H1 (cell line): ENCODE measurements around the gene TSFM. TPM values are rescaled to one million over a fixed set of nuclear protein-coding genes. Genes with fewer than 3 reads are reported as not detected.

Experiments
- CTCF ChIA-PET: fragments of 300-600 bp; sonication (Branson Sonifier 250); formaldehyde crosslinking; loops from one replicate; lab custom pipeline; 2021; ENCODE audit not compliant: partially characterized antibody; lab: Charles Lee
- POLR2A ChIA-PET: fragments of 300-600 bp; sonication (Branson Sonifier 250); formaldehyde crosslinking; loops from one replicate; lab custom pipeline; 2021; ENCODE audit warnings: inconsistent platforms; ENCODE audit not compliant: partially characterized antibody; lab: Charles Lee
- DNase-seq, 2 experiments: peaks; one replicate each; pipeline versions ENCODE4 v3.0.0 to v3.0.0-alpha.2; 2010 to 2022; ENCODE audit warnings: low spot score in 2 of 2, low read depth in 1 of 2, mixed read lengths in 1 of 2
- FAIRE-seq: peaks from 2 replicates; lab custom pipeline; 2011; peaks lifted over from hg19 to GRCh38; lab: Jason Lieb, UNC
- H2AFZ ChIP-seq: 2 replicates; pipeline ENCODE4 v1.8.1; 2012; ENCODE audit warnings: low read length, inconsistent platforms
- H2AK5ac ChIP-seq: 2 replicates; pipeline ENCODE4 v1.6.1; 2013; ENCODE audit warnings: low read depth, low read length
- H2BK120ac ChIP-seq: replicated peaks from 2 replicates; pipeline ENCODE3; 2013; ENCODE audit warnings: low read depth, low read length, inconsistent platforms
- H2BK12ac ChIP-seq: 2 replicates; pipeline ENCODE4 v1.6.1; 2013; ENCODE audit warnings: low read depth, low read length
- H2BK15ac ChIP-seq: 2 replicates; pipeline ENCODE4 v1.6.1; 2013; ENCODE audit warnings: low read length
- H2BK20ac ChIP-seq: 2 replicates; pipeline ENCODE4 v1.6.1; 2013; ENCODE audit warnings: low read length
- H2BK5ac ChIP-seq: 2 replicates; pipeline ENCODE4 v1.6.1; 2013; ENCODE audit warnings: low read depth, low read length
- H3K14ac ChIP-seq: 2 replicates; pipeline ENCODE4 v1.6.1; 2013; ENCODE audit warnings: inconsistent platforms; ENCODE audit not compliant: insufficient read length
- H3K18ac ChIP-seq: 2 replicates; pipeline ENCODE4 v1.6.1; 2013; ENCODE audit warnings: low read length; ENCODE audit errors: extremely low read depth
- H3K23ac ChIP-seq: 2 replicates; pipeline ENCODE4 v1.6.1; 2013; ENCODE audit warnings: inconsistent platforms; ENCODE audit not compliant: insufficient read length
- H3K23me2 ChIP-seq: 2 replicates; pipeline ENCODE4 v1.6.1; 2013; ENCODE audit warnings: low read depth, low read length
- H3K27ac ChIP-seq: 2 replicates; pipeline ENCODE4 v1.6.1; 2011; ENCODE audit warnings: low read depth, low read length, inconsistent platforms
- H3K27me3 ChIP-seq, 4 experiments: replicated peaks in 1 of 4; 1 replicate in 1 of 4; 2 replicates in 3 of 4; pipeline versions ENCODE4 v1.6.1 to v1.8.1; 2011 to 2013; ENCODE audit warnings: low read length in 3 of 4, mild to moderate bottlenecking in 3 of 4, inconsistent platforms in 2 of 4, mixed read lengths in 2 of 4, moderate library complexity in 1 of 4; ENCODE audit not compliant: control insufficient read depth in 3 of 4, insufficient read depth in 3 of 4; ENCODE audit errors: extremely low read depth in 1 of 4
- H3K36me3 ChIP-seq, 4 experiments: 2 replicates each; pipeline versions ENCODE4 v1.6.1 to v1.8.1; 2011 to 2013; ENCODE audit warnings: mild to moderate bottlenecking in 4 of 4, low read length in 3 of 4, moderate library complexity in 2 of 4, control low read depth in 1 of 4, inconsistent platforms in 1 of 4; ENCODE audit not compliant: insufficient read depth in 4 of 4, control insufficient read depth in 2 of 4
- H3K4ac ChIP-seq: replicated peaks from 2 replicates; pipeline ENCODE3; 2013; ENCODE audit warnings: low read length, low read depth, mixed read lengths, inconsistent platforms; ENCODE audit not compliant: insufficient read length
- H3K4me1 ChIP-seq, 4 experiments: replicated peaks in 1 of 4; 1 replicate in 1 of 4; 2 replicates in 3 of 4; pipeline versions ENCODE4 v1.6.1 to v1.8.1; 2011 to 2013; ENCODE audit warnings: low read length in 3 of 4, inconsistent platforms in 2 of 4, mixed read lengths in 1 of 4; ENCODE audit not compliant: insufficient read depth in 4 of 4, control insufficient read depth in 3 of 4
- H3K4me2 ChIP-seq, 2 experiments: 2 replicates each; pipeline versions ENCODE4 v1.6.1 to v1.8.1; 2011 to 2013; ENCODE audit warnings: low read depth in 2 of 2, low read length in 2 of 2, control low read depth in 1 of 2, inconsistent platforms in 1 of 2, mild to moderate bottlenecking in 1 of 2; ENCODE audit not compliant: insufficient read depth in 1 of 2
- H3K4me3 ChIP-seq, 4 experiments: fragments of 200-600, 300-600 bp in 1 of 4; sonication (generic), shearing (Covaris generic), sonication (Bioruptor Twin) in 1 of 4; 2 replicates each; pipeline versions ENCODE4 v1.5.1 to v1.8.1; 2011 to 2016; ENCODE audit warnings: low read length in 4 of 4, low read depth in 3 of 4, control low read depth in 2 of 4, inconsistent platforms in 2 of 4, mild to moderate bottlenecking in 2 of 4, mixed read lengths in 1 of 4, moderate library complexity in 1 of 4; ENCODE audit not compliant: insufficient read depth in 2 of 4; ENCODE audit errors: extremely low read depth in 1 of 4
- H3K56ac ChIP-seq: replicated peaks from 2 replicates; pipeline ENCODE3; 2013; ENCODE audit warnings: low read depth, mild to moderate bottlenecking, mixed read lengths, low read length, inconsistent platforms; ENCODE audit not compliant: insufficient read length
- H3K79me1 ChIP-seq: 2 replicates; pipeline ENCODE4 v1.6.1; 2013; ENCODE audit warnings: low read depth, low read length, control low read depth
- H3K79me2 ChIP-seq, 2 experiments: 2 replicates each; pipeline versions ENCODE4 v1.6.1 to v1.8.1; 2012 to 2013; ENCODE audit warnings: low read length in 2 of 2, mild to moderate bottlenecking in 2 of 2, inconsistent platforms in 1 of 2; ENCODE audit not compliant: insufficient read depth in 2 of 2, control insufficient read depth in 1 of 2
- H3K9ac ChIP-seq, 4 experiments: replicated peaks in 1 of 4; 1 replicate in 1 of 4; 2 replicates in 3 of 4; pipeline versions ENCODE4 v1.6.1 to v1.8.1; 2011 to 2013; ENCODE audit warnings: low read depth in 3 of 4, low read length in 3 of 4, control low read depth in 2 of 4, mild to moderate bottlenecking in 2 of 4, moderate library complexity in 2 of 4, inconsistent platforms in 1 of 4; ENCODE audit errors: extremely low read depth in 1 of 4
- H3K9me3 ChIP-seq, 2 experiments: 2 replicates each; pipeline versions ENCODE4 v1.6.1 to v1.8.1; 2012 to 2013; ENCODE audit warnings: mild to moderate bottlenecking in 2 of 2, moderate library complexity in 2 of 2, control low read depth in 1 of 2, inconsistent platforms in 1 of 2, low read depth in 1 of 2, low read length in 1 of 2, mixed read lengths in 1 of 2; ENCODE audit not compliant: insufficient read depth in 2 of 2
- H4K20me1 ChIP-seq, 2 experiments: replicated peaks in 1 of 2; 2 replicates each; pipeline versions ENCODE3 to v1.8.1; 2011 to 2013; ENCODE audit warnings: inconsistent platforms in 2 of 2, low read length in 2 of 2, mild to moderate bottlenecking in 1 of 2; ENCODE audit not compliant: insufficient read depth in 2 of 2, control insufficient read depth in 1 of 2
- H4K5ac ChIP-seq: 2 replicates; pipeline ENCODE4 v1.6.1; 2013; ENCODE audit warnings: low read length, low read depth, mixed read lengths, inconsistent platforms; ENCODE audit not compliant: insufficient read length
- H4K8ac ChIP-seq: 2 replicates; pipeline ENCODE4 v1.8.0; 2013; ENCODE audit warnings: mild to moderate bottlenecking, moderate library complexity, low read length, inconsistent platforms; ENCODE audit not compliant: insufficient read depth; ENCODE audit errors: extremely low read depth
- H4K91ac ChIP-seq: replicated peaks from 2 replicates; pipeline ENCODE3; 2013; ENCODE audit warnings: low read length, mixed read lengths, inconsistent platforms; ENCODE audit not compliant: insufficient read length
- BRCA1 ChIP-seq: IDR thresholded peaks from 2 replicates; pipeline ENCODE4 v1.6.1; 2012; ENCODE audit warnings: low read depth, low read length, improper control_type of control experiment
- CEBPB ChIP-seq: IDR thresholded peaks from 2 replicates; pipeline ENCODE4 v1.6.1; 2012; ENCODE audit warnings: low read depth, low read length
- CTBP2 ChIP-seq: IDR thresholded peaks from 2 replicates; pipeline ENCODE4 v1.7.0; 2011; ENCODE audit warnings: borderline replicate concordance, mild to moderate bottlenecking, moderate library complexity, mixed read lengths, low read length; ENCODE audit not compliant: insufficient read depth, insufficient read length
- EGR1 ChIP-seq: IDR thresholded peaks from 2 replicates; pipeline ENCODE4 v1.6.1; 2011; ENCODE audit warnings: low read depth, low read length, borderline replicate concordance
- GABPA ChIP-seq: IDR thresholded peaks from 2 replicates; pipeline ENCODE4 v1.6.1; 2011; ENCODE audit warnings: mild to moderate bottlenecking, low read length, moderate library complexity, borderline replicate concordance; ENCODE audit not compliant: insufficient read depth
- KDM1A ChIP-seq: fragments of 200-600, 300-600 bp; sonication (generic); IDR thresholded peaks from 2 replicates; pipeline ENCODE4 v1.7.1; 2016; ENCODE audit warnings: mild to moderate bottlenecking, low read length, borderline replicate concordance
- MAFK ChIP-seq: IDR thresholded peaks from 2 replicates; pipeline ENCODE4 v1.6.1; 2012; ENCODE audit warnings: low read depth, mild to moderate bottlenecking, improper control_type of control experiment, low read length
- NRF1 ChIP-seq: IDR thresholded peaks from 2 replicates; pipeline ENCODE4 v1.6.1; 2011; ENCODE audit warnings: mild to moderate bottlenecking, low read depth, low read length, improper control_type of control experiment
- RNF2 ChIP-seq: fragments of 200-900, 300-1000 bp; sonication (generic); IDR thresholded peaks from 2 replicates; pipeline ENCODE4 v1.7.1; 2016; ENCODE audit warnings: borderline replicate concordance, low read depth, mild to moderate bottlenecking, antibody characterized with exemption, low read length; ENCODE audit not compliant: poor library complexity, severe bottlenecking; ENCODE audit errors: missing control alignments
- SAP30 ChIP-seq: fragments of 300-600 bp; sonication (generic); IDR thresholded peaks from 2 replicates; pipeline ENCODE4 v1.7.1; 2012; ENCODE audit warnings: low read length, moderate library complexity, mild to moderate bottlenecking, inconsistent platforms; ENCODE audit not compliant: insufficient read depth, insufficient replicate concordance
- SIRT6 ChIP-seq: IDR thresholded peaks from one replicate; pipeline ENCODE4 v1.7.1; 2012; ENCODE audit warnings: low read length, inconsistent platforms
- WGBS, 2 experiments: shearing (Covaris generic) in 1 of 2; methylation state at CpG; one replicate each; pipeline versions ENCODE4 v1.1.6 to v1.1.7; 2013 to 2015; ENCODE audit warnings: low lambda C conversion rate in 2 of 2, mixed read lengths in 2 of 2, inconsistent platforms in 1 of 2, low coverage in 1 of 2, missing lambda C conversion rate in 1 of 2; ENCODE audit not compliant: insufficient replicate concordance in 2 of 2, insufficient coverage in 1 of 2, insufficient read length in 1 of 2; ENCODE audit errors: extremely low coverage in 1 of 2, missing lambda C conversion rate in 1 of 2; 5-methylcytosine and 5-hydroxymethylcytosine counted together
- polyA plus RNA-seq, 7 experiments: library from polyadenylated mRNA; depleted of rRNA in 3 of 7; stranded (reverse) in 5 of 7; unstranded in 2 of 7; fragments of >200 nt in 5 of 7; fragments of 200-250 nt in 2 of 7; gene quantifications; 1 replicate in 5 of 7; 2 replicates in 1 of 7; 4 replicates in 1 of 7; pipeline versions ENCODE4 v1.2.1 to v1.2.3, GENCODE V29; 2011 to 2013; ENCODE audit warnings: missing spikeins in 2 of 7, mixed read lengths in 2 of 7
- total RNA-seq: library from RNA; stranded (reverse); fragmentation: NEBNext Ultra II Directional; extraction: Animal tissue kit (Norgen Biotek cat#: 25700); gene quantifications from 2 replicates; pipeline ENCODE4 v1.2.1, GENCODE V29; 2021
- TF ChIP-seq, protein P1 (sequence below): IDR thresholded peaks from 2 replicates; pipeline ENCODE4 v1.6.1; 2012; ENCODE audit warnings: inconsistent platforms
- TF ChIP-seq, protein P2 (sequence below): IDR thresholded peaks from 2 replicates; pipeline ENCODE4 v1.6.1; 2011; ENCODE audit warnings: low read length, improper control_type of control experiment

The TSFM gene
- total and polyA plus RNA-seq, 2 of the 8 experiments (the other 6 are each of a cell fraction or from before 2014, with no cell fraction given), result 17.4 to 49.8 TPM

DNA sequence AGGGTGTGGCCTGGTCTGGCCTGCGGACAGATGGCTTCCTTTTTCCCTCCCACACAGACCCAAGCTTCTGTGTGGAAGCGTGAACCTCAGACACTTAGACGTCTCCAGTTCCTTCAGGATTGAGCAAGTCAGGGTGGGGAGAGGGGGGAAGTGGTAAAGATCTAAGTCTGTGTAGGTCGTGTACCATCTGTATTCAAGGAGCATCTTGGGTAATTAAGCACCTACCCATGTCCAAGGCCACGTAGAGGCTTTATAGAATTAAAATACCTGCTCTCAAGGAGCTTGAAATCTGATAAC, 34.2 kb downstream of the TSFM start:
- H2BK5ac ChIP-seq, result no peak overlapping the region
- no peak overlapping the region for H2BK20ac ChIP-seq
- H3K27ac ChIP-seq, result no peak overlapping the region
- WGBS, 2 experiments, result 87% methylated on average over 5 of the region's 5 CpGs; no CpG with 5 or more reads in 1 of the 2 experiments
- no peaks in the 10 kb centered on the region for H3K27me3 ChIP-seq
- H3K23me2 ChIP-seq, result no peaks in the 10 kb centered on the region
- no peak overlapping the region for H4K91ac ChIP-seq
- no peak overlapping the region for H3K4ac ChIP-seq
- peaks cover 0 to 2% of the 10 kb centered on the region in 2 experiments for H4K20me1 ChIP-seq
- ChIA-PET POLR2A (interaction anchor here (1.2 to 9.6 kb wide), 6 partner anchors 13 to 36 kb away, joined by 3 to 71 read pairs (median 15); partner anchors contain the start of gene CTDSP2), CTCF (interaction anchor here (0.6 to 10.4 kb wide), 7 partner anchors 9 to 95 kb away, joined by 3 to 146 read pairs (median 7); partner anchors contain the start of genes CTDSP2 and TSFM)
- no peak overlapping the region for H3K9ac ChIP-seq
- no peak overlapping the region for H3K56ac ChIP-seq
- DNase-seq (no peak), FAIRE-seq (no peak)
- H3K14ac ChIP-seq, result no peak overlapping the region
- H3K4me3 ChIP-seq, result no peak overlapping the region
- no peak overlapping the region for H2BK120ac ChIP-seq
- H3K4me1 ChIP-seq, result no peaks in the 10 kb centered on the region
- no peak overlapping the region for H3K4me2 ChIP-seq
- no peak overlapping the region for H2AFZ ChIP-seq
- no peak overlapping the region for H2BK15ac ChIP-seq
- no peak overlapping the region for H2BK12ac ChIP-seq
- H3K18ac ChIP-seq, result no peak overlapping the region
- no peak overlapping the region for H4K8ac ChIP-seq
- H4K5ac ChIP-seq, result no peak overlapping the region
- H2AK5ac ChIP-seq, result no peak overlapping the region
- H3K9me3 ChIP-seq, result no peaks in the 10 kb centered on the region
- no peak overlapping the region for H3K23ac ChIP-seq
- H3K79me2 ChIP-seq, result no peaks in the 10 kb centered on the region
- H3K79me1 ChIP-seq, result no peaks in the 10 kb centered on the region
- H3K36me3 ChIP-seq, result peaks cover 0 to 3% (median 0%) of the 10 kb centered on the region in 4 experiments; a peak in 3 of 8 replicates
- TF ChIP-seq BRCA1 (no peak), NRF1 (no peak), CTBP2 (no peak), SIRT6 (no peak), GABPA (no peak), RNF2 (no peak), CEBPB (no peak), EGR1 (no peak), MAFK (no peak), KDM1A (no peak), SAP30 (no peak)
- TF ChIP-seq, protein P1, sequence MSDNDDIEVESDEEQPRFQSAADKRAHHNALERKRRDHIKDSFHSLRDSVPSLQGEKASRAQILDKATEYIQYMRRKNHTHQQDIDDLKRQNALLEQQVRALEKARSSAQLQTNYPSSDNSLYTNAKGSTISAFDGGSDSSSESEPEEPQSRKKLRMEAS, result no peak
- TF ChIP-seq, protein P2, sequence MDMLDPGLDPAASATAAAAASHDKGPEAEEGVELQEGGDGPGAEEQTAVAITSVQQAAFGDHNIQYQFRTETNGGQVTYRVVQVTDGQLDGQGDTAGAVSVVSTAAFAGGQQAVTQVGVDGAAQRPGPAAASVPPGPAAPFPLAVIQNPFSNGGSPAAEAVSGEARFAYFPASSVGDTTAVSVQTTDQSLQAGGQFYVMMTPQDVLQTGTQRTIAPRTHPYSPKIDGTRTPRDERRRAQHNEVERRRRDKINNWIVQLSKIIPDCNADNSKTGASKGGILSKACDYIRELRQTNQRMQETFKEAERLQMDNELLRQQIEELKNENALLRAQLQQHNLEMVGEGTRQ, result no peak
